NCI-H2107 treated with DMSO at 0.1 percent for 48 hours (cell line): ENCODE results near the gene HRC.
"Not testable (repeated sequence)": the region's sequence is repeated elsewhere in the genome, so short reads cannot be mapped to it uniquely, and the experiment has no call there.

ENCODE experiments used
- DNase-seq: peaks from one replicate; lab custom pipeline; 2025; ENCODE audit not compliant: unreplicated experiment; lab: John Stamatoyannopoulos, UW

HRC gene

GRCh38 chr19:49140951-49141350 is 14.2 kb downstream of the HRC start:
- no peak for DNase-seq

DNA sequence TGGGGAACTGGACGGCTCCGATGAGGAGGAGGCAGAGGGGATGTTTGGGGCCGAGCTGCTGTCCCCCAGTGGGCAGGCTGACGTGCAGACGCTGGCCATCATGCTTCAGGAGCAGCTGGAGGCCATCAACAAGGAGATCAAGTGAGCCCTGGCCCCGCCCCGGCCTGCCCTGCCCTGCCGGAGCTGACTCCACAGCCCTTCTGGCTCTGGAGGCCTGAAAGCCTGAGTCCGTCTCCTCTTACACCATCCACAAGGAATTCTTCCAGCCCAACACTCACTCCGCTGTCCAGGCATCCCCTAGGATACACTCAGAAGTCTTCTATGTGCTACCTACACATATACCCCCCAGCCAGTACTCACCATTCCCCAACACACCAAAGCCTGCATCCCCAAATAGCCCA is 18.4 kb downstream of the HRC start:
- DNase-seq, result no peak

DNA sequence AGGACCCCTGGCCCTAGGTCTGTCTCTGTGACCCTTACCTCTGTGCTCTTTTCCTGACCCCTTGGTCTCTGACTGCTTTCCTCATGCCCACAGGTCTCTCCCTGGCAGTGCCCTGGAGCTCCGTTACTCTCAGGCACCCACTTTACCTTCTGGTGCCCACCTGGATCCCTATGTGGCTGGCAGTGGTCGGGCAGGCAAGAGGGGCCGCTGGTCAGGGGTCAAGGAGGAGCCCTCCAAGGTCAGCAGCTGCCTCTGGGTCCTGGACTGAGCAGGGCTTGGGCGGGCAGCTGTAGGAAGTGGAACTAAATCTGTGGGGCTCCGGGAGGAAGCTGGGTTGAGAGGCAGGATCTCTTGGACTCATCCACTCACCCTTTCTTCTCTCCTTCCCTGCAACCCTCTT is 19.5 kb downstream of the HRC start:
- no peak for DNase-seq

DNA sequence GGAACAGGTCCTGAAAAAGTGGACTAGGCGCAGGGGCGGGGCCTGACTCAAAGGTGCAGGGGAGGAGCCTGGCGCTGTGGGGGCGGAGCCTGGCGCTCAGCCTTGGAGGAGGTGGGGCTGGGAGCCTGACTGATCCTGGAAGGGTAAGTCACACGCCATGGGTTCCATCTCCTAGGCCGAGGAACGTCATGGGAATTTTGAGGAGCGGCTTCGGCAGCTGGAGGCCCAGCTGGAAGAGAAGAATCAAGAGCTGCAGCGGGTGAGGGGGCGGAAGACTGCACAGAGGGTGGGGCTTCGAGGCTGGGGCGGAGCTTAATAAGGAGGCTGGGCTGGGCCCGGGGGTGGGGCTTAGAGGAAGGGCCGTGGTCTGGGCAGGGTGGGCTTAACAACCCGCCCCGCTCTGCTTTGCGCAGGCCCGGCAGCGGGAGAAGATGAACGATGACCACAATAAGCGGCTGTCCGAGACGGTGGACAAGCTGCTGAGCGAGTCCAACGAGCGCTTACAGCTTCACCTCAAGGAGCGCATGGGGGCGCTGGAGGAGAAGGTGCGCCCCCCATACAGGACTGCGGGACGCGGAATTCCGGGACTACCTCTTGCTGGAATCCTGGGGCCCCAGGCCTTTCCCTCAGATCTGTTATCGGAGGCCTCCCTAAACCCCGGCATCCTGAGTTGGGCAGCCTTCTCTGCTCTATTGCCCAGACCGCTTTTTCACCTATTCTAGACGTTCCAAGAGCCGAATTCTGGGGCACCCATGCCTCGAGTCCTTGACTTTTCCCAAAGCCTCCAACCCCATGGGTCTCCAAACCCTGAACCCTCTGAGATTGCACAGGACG is 21.4 kb downstream of the HRC start:
- no peak for DNase-seq

DNA sequence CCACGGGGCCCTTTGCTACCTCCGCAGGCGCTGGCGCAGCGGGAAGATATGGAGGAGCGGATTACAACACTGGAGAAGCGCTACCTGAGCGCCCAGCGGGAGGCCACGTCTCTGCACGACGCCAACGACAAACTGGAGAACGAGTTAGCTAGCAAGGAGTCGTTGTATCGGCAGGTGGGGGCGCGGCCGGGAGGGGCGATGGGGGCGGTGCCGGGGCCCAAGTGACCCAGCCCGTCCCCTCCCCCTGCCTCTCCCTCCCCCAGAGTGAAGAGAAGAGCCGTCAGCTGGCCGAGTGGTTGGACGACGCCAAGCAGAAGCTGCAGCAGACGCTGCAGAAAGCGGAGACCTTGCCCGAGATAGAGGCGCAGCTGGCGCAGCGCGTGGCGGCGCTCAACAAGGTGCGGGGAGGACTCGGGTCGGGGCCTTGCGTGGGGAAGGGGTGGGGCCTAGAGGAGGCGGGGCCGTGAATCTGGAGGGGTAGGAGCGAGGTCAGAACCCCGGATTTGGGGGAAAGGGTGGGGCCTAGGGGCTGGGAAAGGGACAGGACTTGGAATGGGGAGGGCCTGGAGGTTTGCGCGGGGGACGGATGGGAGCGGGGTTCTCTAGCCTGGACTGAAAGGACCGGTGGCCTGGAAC is 22.1 kb downstream of the HRC start:
- DNase-seq, result no peak

GRCh38 chr19:49130325-49130724 is 24.9 kb downstream of the HRC start:
- DNase-seq, result no peak

DNA sequence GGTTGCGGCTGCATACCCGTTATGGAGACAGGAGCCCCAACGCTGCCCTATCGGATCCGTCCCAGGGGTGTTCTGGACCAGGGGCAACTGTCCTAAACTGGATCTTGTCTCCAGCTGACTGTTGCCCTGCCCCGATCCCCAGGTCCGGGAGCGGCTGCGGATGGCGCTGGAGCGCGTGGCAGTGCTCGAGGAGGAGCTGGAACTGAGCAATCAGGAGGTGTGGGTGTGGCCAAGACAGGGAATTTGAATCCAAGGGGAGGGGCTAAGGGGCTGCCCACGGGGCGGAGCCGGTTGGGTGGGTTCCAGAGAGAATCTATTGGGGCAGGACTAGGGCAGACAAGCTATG is 26.0 kb downstream of the HRC start:
- no peak for DNase-seq

DNA sequence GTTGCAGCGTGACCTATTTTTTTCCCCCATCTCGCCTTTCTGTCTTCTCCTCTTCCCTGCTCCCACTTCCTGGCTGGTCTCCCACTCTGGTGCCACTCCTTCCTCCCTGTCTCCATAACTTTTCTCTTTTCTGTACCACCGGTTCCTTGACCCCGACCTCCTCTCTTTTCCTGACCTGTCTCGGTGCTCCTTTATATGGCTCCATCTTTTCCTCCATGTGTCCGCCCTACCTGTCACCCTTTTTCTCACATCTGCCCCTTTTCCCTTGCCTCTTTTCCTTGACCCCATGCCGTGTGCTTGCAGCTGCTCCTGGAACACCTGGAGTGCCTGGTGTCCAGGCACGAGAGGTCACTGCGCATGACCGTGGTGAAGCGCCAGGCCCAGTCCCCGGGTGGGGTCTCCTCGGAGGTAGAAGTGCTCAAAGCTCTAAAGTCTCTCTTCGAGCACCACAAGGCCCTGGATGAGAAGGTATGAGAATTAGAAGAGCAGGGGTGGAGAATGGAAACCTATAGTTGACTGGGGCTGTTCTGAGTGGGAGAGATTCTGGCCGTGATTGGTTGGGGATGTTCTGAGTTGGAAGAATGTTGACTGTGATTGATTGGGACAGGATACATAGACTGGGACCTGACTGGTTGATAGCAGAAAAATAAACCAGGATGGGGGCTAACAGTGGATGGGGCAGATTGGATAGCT is 26.5 kb downstream of the HRC start:
- DNase-seq, result no peak

DNA sequence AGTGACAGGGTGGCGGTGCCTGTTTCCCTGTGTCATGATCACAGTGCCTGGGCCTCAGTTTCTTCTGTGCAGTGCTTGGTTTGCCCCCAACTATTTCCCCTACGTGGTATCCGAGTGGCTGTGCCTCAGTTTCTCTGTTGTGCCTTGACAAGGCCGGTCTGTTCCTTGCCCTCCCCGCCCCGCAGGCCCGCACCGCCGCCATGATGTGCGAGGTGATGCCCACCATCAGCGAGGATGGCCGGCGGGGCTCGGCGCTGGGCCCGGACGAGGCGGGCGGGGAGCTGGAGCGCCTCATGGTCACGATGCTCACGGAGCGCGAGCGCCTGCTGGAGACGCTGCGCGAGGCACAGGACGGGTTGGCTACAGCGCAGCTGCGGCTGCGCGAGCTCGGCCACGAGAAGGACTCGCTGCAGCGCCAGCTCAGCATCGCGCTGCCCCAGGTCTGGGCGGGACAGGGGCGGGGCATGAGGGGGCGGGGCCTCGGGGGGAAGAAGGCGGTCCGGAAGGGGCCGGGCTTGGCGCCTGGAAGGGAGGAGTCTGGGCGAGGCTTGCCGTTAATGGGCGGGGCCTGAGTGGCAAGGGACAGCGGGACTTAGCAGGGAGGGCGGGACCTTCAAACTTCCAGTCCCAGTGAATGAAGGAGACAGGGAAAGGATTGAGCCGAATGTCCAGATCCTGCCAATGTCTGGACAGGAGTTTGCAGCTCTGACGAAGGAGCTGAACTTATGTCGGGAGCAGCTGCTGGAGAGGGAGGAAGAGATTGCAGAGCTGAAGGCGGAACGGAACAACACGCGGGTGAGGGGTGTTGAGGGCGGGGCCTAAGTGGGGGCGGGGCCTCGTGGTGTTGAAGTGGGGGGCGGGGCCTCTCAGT is 27.3 kb downstream of the HRC start:
- peak; percentile 67 for DNase-seq

DNA sequence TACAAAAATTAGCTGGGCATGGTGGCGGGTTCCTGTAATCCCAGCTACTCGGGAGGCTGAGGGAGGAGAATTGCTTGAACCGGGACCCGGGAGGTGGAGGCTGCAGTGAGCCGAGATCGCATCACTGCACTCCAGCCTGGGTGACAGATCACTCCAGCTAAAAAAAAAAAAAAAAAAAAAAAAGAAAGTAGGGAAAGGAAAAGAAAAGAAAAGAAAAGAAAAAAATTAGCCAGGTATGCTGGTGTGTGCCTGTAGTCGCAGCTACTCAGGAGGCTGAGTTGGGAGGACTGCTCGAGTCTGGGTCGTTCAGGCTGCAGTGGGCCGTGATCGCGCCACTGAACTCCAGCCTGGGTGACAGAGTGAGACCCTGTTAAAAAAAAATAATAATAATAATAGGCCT is 28.0 kb downstream of the HRC start:
- DNase-seq, result not testable (repeated sequence)

DNA sequence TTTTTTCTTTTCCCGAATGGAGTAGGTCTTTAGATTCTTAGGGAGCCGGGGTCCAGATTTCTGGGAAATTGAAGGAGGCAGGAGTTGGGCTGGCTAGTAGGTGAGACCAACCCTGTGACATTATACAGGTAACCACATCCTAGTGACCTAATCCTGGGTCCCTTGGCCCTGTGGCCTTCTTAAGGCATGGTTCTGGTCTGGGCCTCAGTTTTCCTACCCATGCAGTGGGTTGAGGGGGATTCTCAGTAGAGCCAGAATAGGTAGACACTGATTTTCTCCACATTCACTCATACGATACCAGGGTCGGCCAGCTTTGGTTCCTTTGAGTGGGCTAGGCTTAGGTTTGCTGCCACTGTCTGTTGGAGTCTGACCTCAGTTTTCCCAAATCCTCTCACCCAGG is 28.6 kb downstream of the HRC start:
- no peak for DNase-seq

DNA sequence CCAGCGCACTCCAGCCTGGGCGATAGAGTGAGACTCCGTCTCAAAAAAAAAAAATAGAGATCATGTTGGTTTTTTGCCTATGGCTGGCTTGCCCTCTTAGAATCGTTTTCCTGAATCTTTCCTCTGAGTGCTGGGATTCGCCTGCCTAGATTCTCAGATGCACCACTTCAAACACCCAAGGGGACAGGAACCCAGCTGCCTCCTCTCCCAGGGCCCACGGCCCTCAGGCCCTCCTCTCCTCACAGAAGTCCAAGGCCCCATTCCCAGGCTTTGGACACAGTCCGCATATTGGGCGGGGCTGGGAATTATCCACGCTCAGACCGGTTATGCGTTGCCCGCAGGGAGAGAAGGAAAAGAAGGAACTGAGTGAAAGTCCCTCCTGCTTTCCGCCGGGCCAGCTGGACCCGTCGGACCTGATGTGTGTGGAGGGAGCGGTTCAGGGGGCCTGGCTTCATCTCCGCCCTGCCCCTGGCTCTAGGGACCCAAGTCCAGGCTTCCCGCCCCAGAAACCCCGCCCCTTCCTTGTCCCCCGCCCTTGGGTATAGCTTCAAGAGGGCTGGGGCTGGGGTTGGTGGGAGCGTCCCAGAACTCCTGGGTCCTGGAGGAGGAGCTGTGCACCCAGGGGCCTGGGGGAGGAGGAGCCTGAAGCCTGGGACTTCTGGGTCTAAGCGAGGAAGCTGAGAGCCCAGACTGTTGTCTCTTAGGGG is 30.0 kb downstream of the HRC start:
- DNase-seq, result no peak

GRCh38 chr19:49123285-49123684 is 31.9 kb downstream of the HRC start:
- not testable (repeated sequence) for DNase-seq

- not testable (repeated sequence) for DNase-seq
Measured at GRCh38 chr19:49121841-49122240, 33.4 kb downstream of the HRC start.

DNA sequence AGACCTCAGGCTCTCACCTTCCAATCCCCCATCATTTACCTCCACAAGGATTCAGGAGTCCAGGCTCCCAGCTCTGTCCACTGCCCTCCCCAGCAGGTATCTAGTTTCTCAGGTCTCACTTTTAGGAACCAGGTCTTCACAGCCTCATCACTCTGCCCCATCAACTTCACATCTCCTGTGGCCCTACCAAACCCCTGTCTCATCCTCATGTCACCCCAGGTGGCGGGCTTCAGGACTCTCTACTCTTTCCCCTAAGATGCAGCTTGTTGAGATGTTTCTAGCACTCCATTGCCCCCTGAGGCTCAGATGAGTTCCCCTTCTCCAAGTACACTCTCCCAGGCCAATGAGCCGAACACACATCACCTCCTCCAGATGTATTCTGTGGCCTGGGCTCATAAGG is 34.3 kb downstream of the HRC start:
- no peak for DNase-seq

DNA sequence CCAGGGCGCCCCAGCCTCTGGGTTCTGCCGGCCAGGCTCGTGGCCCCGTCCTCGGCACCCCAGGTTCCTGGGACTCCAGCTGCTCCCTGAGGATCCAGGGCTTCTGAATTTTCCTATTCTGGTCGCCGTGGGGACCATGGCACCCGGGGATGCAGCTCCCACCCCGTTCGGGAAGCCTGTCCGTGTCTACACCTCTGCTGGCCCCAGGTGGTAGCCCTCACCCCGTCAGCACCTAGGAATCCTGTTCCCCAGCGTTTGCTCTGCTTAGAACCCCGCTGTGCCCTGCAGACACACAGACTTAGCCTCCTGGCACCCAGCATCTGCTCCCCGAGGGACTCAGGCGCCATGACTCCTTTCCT is 34.9 kb downstream of the HRC start:
- DNase-seq, result no peak

DNA sequence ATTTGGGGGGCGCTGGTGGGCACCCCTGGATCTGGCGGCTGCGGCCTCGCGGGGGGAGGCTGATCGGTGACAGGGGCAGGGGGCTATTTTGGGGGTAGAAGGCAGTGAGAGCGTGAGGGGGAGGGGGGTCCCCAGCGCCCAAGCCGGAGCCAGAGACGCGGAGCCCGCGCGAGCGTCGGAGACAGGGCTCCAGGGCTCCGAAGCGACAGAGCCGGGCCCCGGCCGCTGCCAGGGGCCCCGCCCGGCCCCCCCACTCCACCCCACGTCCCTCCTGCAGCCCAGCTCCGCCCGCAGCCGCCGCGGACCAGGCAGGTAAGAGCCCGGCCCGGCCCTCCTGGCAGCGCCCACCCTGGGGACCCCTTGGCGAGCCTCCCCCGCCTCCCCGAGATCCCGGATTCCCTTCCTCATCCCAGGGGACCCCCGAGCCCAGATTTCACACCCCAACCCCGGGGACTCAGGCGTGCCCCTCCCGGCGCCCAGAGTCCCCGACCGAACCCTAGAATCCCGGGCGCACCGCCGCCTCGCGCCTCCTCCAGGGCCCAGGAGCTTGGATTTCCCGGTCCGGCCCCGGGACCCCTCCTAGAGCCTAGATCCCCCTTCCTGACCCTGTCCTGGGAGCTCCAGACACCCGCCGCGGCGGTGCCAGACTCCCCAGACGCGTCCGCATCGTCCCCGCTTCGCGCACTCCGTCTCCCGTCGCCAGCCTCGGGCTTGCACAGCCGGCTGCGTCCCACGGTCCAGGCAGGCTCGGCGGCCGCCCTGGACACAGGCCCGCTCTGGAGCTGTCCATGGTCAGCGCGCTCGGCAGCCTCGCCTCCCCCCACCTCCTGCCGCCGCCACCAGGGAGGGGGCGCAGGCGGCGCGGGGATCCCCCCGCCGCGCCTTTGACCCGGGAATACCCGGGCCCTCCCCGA is 35.5 kb downstream of the HRC start, which contains the start of gene PPFIA3:
Gene PPFIA3 (plus strand): TSS at position 134 of the 914 bp plus-strand sequence. CDS start 8,330 bp downstream, outside the sequence.
- no peak for DNase-seq

DNA sequence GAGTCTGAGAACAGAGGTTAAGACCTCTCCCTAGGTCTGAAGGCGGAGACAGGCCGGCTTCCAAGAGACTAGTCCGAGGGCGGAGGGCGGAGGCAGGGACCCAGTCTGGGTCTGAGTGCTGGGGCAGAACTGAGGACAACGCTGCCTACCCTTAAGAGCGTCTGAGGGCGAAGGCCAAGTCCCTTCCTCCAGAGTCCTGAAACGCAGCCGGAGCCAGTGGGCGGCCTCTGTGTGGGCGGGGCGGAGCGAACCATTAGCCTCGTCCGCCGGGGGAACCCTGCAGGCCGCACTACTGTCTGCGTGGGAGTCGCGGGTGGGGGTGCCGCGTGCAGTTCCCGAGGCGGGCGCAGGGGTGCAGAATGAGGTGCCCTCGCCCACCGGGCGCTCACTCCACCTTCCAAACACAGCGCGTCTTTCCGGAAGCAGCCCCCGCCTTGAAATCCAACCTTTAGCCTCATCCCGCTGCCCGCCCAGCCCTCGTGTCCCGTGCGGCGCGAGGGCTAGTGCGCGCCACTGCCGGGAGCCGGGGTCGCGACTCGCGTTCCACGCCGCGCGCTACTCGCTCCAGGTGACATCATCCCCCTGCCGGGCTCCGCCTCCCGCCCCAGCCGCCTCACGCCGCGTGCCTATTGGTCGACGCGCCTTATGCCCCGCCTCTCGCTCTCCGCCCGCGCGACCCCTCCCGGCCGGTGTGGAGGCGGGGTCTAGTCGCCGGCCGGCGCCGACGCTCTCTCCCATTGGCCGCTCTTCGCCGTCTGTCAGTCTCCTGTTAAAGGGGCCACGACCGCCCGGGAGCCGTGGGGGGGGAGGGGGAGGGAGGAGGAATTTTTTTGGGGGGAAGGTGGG is 36.4 kb downstream of the HRC start, which contains the start of gene C19orf73:
Gene C19orf73 (minus strand): TSS at position 579 of the 846 bp plus-strand sequence. CDS start 121 bp downstream, at position 458.
- peak; percentile 63 for DNase-seq
